ENCODE measurements around the gene ULK4.
"Not testable (repeated sequence)": the region's sequence is repeated elsewhere in the genome, so short reads cannot be mapped to it uniquely, and the experiment has no call there.

The ULK4 gene

GRCh38 chr3:41961751-41962679 is at the start of gene ULK4:
Gene ULK4, minus strand, starts transcription at chr3:41962103. Its CDS starts 7,344 bp downstream, at chr3:41954759.
- DNase-seq (ENCODE audit: low read depth) = peak; percentile 88

- DNase-seq (ENCODE audit: low read depth) = no peak
Observed at GRCh38 chr3:42010530-42010929, 48.6 kb upstream of the ULK4 start.

DNA sequence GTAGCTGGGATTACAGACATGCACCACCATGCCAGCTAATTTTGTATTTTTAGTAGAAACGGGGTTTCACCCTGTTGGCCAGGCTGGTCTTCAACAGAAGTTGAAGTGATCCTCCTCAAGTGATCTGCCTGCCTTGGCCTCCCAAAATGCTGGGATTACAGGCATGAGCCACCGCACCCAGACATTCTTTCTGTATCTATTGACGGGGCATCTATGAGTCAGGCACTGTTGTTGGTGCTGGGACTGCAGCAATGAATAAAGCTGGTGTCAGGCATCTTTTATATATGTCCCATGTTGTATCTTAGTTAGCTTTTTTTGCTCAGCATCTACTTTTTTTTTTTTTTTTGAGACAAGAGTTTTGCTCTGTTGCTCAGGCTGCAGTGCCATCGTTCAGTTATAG is 47.6 kb upstream of the ULK4 start:
- DNase-seq (ENCODE audit: low read depth) = no peak

DNA sequence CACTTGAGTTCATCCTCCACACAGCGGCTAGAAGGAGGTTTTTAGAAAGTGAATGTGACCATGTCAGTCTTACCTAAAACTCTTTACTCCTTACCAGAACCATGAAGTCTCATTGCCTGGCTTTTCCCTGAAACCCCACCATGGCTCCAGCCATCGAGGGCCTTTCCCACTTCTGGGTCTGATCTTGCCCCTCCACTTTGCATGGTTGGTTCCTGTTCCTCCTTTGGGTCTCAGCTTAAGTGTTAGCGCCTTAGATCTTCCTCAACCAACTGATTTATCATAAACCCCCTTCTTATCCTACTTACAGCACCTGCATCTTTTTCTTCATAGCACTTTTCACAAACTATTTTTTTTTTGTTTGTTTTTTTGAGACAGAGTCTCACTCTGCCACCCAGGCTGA is 45.9 kb upstream of the ULK4 start:
- DNase-seq (ENCODE audit: low read depth) = no peak

- no peak for DNase-seq (ENCODE audit: low read depth)
Observed at GRCh38 chr3:42005401-42005800, 43.5 kb upstream of the ULK4 start.

DNA sequence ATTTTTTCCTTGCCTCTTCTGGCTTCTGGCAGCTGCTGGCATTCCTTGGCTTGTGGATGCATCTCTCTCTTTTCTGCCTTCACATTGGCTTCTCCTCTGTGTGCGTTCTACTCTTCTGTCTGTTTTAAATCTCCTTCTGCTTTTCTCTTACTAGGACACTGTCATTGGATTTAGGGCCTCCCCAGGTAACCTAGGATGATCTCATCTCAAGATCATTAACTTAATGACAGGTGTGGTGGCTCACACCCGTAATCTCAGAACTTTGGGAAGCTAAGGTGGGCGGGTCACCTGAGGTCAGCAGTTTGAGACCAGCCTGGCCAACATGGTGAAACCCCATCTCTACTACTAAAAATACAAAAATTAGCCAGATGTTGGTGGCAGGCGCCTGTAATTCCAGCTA is 40.9 kb upstream of the ULK4 start:
- no peak for DNase-seq (ENCODE audit: low read depth)

DNA sequence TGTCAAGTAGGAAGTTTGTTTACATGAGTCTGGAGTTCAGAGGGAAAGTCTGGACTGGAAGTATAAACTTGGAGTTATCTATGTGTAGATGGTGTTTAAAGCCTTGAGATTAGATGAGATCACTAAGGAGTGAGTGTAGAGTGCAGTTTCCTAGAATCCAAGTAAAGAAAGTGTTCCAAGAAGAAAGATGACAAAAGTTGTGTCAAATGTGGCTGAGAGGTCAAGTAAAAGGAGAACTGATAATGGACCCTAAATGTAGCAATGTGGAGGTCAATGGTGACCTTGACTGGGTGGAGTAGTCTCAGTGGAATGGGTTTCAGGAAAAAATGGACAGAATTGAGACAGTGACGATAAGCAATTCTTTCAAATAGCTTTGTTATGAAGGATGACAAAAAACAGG is 39.9 kb upstream of the ULK4 start:
- DNase-seq (ENCODE audit: low read depth) = no peak

DNA sequence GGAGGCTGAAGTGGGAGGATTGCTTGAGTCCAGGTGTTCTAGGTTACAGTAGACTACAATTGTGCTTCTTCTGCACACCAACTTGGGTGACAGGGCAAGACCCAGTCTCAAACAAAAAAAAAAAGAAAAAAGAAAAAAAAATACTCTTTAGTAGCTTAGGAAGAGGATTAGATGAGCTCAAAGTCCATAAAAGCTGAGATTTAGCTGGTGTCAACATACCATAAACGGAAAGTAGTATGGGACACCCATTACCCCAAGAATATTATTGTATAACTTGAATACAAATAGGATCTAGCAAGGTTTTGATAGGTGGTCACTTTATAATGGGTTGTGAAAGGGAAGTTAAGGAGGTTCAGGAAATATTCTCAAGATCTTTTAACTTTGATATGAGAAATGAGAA is 38.0 kb upstream of the ULK4 start:
- DNase-seq (ENCODE audit: low read depth) = no peak

- DNase-seq (ENCODE audit: low read depth) = no peak
Observed at GRCh38 chr3:41997702-41998550, 36.0 kb upstream of the ULK4 start.

DNA sequence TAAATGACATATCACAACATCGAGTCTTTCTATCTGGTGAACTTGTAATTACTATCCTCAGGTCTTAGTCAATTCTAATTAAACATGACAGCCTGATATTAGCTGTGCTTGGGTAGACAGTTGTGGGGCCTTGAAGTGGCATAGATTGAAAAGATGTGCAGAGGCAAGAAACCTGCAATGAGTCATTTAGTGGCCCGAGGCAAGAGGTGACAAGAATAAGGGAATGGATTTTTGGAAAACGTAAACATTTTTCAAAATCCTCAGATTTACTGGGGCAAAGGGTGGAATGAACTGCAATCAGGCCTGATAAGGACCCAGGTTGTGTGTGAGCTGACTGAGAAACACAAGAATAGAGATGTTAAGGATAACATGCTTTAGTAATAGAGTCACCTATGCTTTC is 29.5 kb upstream of the ULK4 start:
- no peak for DNase-seq (ENCODE audit: low read depth)

DNA sequence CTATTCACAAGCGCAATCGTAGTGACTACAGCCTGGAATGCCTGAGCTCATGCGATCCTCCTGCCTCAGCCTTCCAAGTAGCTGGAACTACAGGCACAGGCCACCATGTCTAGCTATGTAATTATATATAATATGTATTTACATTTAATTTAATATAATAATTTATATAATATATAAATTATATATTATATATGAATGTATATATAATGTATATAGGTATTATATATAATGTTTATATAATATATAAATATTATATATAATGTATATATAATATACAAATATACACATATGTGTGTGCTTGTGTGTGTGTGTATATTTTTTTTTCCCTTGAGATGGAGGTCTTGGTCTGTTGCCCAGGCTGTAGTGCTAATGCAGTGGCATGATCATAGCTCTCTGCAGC is 27.6 kb upstream of the ULK4 start:
- no peak for DNase-seq (ENCODE audit: low read depth)

GRCh38 chr3:41987627-41988026 is 25.7 kb upstream of the ULK4 start:
- DNase-seq (ENCODE audit: low read depth) = no peak

GRCh38 chr3:41986561-41986960 is 24.7 kb upstream of the ULK4 start:
- DNase-seq (ENCODE audit: low read depth) = no peak

DNA sequence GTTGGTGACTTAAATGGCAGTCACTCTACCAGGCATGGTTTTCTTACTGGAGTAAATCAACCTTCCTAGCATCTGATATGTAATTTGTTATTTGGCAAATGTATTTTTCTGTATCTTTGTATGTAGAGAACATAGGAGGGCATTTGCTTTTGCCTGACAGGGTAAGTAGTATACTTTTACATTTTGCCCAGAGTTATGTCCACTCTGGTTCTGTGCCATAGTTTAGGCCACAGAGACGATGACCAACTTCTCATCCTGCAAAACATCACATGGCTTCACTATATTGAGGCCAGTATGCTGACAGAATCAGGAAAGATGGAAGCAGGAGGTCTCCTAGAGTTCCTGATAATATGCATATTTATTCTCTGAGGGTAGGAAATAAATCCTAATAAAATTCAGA is 23.1 kb upstream of the ULK4 start:
- DNase-seq (ENCODE audit: low read depth) = no peak

DNA sequence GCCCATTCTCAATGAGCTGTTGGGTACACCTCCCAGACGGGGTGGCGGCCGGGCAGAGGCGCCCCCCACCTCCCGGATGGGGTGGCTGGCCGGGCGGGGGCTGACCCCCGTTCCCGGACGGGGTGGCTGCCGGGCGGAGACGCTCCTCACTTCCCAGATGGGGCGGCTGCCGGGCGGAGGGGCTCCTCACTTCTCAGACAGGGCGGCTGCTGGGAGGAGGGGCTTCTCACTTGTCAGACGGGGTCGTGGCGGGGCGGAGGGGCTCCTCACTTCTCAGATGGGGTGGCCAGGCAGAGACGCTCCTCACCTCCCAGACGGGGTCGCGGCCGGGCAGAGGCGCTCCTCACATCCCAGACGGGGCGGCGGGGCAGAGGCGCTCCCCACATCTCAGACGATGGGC is 21.2 kb upstream of the ULK4 start:
- DNase-seq (ENCODE audit: low read depth) = not testable (repeated sequence)

DNA sequence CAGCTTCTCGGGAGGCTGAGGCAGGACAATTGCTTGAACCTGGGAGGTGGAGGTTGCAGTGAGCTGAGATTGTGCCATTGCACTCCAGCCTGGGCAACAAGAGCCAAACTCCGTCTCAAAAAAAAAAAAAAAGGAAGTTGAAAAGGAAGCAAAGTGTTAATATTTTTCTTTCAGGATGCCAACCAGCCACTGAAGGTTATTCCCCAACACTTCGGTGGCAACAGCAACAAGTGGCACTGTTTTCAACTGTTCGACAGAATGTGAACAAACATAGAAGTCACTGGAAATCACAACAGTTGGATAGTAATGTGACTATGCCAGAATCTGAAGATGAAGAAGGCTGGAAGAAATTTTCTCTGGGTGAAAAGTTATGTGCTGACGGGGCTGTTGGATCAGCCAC is 15.5 kb upstream of the ULK4 start:
- DNase-seq (ENCODE audit: low read depth) = not testable (repeated sequence)

- no peak for DNase-seq (ENCODE audit: low read depth)
Observed at GRCh38 chr3:41975416-41976103, 13.7 kb upstream of the ULK4 start.

DNA sequence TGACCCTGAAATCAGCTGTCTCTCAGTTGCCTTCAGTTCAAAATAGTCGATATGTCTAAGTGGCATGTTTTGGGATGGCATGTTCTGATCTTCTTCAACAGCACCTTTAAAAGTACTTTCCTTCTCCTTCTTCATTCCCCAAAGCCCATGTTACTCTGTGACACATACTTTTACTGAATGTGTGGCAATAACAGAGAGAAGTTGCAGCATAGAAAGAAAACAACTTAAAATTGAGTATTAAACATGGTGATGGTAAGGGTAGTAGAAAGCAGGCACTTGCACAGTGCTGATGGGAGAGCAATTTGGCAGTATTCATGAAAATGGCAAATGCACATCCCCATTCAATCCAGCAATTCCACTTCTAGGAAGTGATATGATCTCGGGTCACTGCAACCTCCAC is 12.3 kb upstream of the ULK4 start:
- no peak for DNase-seq (ENCODE audit: low read depth)

GRCh38 chr3:41972802-41973201 is 10.9 kb upstream of the ULK4 start:
- DNase-seq (ENCODE audit: low read depth) = no peak

- no peak for DNase-seq (ENCODE audit: low read depth)
Observed at GRCh38 chr3:41966206-41966605, 4.3 kb upstream of the ULK4 start.

DNA sequence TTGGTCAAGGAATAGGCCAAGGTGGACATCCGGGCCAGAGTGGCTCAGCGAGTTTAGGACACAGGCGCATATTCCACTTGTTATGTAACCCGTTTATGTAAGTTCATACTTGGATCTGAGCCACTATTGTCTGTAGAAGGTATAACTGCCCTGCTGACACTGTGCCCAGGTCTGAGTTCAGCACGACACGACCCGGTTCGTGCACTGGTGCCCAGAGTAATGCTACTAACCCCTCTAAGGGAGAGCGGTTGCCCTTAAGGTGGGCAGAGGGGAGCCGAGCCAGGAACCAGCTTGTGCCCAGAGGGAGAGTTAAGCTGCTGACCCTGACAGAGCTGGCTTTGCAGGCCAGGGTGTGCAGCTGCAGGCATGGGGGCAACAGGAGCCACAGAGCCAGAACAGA is 1.9 kb upstream of the ULK4 start:
- no peak for DNase-seq (ENCODE audit: low read depth)

Data from stimulated activated CD8-positive, alpha-beta memory T cell treated with anti-CD3 and anti-CD28 coated beads, Interleukin-4, amount 100 ng/mL, for 24 hours (primary cell).